T-helper 1 cell treated with Interleukin-12 subunit alpha and Interleukin-12 subunit beta and Interleukin-4 antibody, amounts not matched to agents 30 ng/mL and 1 ng/mL, for 36 hours (primary cell): Measurements from ENCODE around the gene MARCHF3. TPM values are rescaled to one million over a fixed set of nuclear protein-coding genes. Genes with fewer than 3 reads are reported as not detected.
"Not testable (repeated sequence)": the region's sequence is repeated elsewhere in the genome, so short reads cannot be mapped to it uniquely, and the experiment has no call there.

Experiments
- intact Hi-C: fragments of 100-400 bp; cut with micrococcal nuclease; formaldehyde crosslinking; loops from one replicate; pipeline ENCODE4 v1.15.1; 2024
- total RNA-seq: library from RNA; stranded (reverse); gene quantifications from 2 replicates; pipeline ENCODE4 v1.2.3, GENCODE V29; 2022

The MARCHF3 gene
- total RNA-seq, 1 donor from 2014 or later = 6.5 TPM

DNA sequence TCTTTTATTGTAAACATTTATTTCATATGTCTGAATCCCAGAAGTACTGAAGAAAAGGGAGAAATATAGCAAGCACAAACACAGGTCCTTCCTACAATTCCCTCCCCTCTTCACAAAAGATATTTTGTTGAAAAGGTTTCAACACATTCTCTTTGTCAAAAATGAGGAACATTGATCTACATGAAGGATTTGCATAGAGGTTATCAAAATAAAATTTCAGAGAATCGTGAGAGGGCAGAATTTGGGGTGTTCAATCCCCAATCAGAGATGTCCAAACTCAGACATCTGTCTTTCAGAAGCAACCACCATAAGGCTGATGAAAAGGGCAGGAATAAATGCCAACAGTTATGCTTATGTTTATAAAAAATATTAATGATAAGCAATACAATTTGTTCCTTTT is 69.2 kb downstream of the MARCHF3 start:
- intact Hi-C loops = no loop called here

DNA sequence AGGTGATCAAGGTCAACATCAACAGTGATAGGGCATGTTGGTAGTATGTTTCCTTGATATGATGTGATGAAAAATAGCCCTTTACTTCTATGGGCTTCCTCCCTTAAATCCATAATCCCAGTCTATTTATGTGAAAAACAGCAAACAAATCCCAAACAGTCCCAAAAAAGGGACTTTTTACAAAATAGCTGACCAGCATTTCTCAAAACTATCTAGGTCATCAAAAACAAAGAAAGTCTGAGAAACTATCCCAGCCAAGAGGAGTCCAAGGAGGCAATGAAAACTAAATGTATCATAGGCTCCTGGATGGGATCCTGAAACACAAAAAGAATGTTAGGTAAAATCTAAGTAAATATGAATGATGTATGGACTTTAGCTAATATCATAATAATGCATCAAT is 71.2 kb downstream of the MARCHF3 start:
- intact Hi-C loops = no loop called here

DNA sequence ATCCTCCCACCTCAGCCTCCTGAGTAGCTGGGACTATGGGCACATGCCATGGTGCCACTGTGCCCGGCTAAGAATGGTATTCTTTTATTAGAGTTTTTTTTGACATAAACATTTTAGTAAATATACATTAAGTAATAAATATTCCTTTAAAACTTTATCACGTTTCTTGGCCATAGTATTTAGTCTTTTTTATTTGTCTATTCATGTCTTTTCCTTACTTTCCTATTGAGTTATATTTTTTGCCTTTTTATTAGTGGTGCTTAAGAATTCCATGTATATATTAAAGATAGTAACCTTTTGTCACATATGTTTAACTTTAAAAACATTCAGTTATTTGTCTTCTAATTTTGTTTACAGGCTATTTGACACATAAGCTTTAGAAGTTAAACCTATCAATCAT is 73.4 kb downstream of the MARCHF3 start:
- intact Hi-C loops = no loop called here

DNA sequence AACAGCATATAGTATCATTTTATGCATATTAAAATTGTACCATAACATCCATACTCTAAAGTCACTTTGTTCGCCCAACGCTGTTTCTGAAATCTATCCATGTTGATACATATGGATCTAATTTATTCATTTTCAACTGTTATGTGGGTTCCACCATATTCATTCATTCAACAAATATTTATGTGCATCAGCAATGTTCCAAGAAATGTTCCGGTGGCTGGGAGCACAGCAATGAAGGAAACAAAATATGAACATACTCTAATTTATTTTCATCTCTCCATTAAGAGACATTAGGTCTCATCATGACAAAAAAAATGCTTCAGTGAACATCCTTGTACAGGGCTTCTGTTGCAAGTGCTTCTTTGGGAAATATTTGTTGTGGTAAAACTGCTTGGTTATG is 75.4 kb downstream of the MARCHF3 start:
- intact Hi-C loops = no loop called here

DNA sequence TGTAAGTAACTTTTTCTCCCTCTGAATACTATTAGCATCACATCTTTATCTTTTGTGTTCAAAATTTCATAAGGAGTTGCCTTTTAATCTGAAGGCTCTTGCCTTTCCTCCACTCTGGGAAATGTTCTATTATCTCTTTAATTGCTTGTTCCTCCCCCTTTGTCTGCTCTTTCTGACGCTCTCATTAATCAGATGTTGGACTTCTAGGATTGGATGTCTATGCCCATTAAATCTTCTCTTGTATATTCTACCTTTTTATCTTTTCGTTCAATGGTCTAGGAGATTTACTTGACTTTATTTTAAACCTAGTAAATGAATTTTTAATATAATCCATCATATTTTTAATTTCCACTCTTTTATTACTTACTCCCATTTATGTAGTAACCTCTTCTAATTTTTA is 76.7 kb downstream of the MARCHF3 start:
- intact Hi-C loops = no loop called here

DNA sequence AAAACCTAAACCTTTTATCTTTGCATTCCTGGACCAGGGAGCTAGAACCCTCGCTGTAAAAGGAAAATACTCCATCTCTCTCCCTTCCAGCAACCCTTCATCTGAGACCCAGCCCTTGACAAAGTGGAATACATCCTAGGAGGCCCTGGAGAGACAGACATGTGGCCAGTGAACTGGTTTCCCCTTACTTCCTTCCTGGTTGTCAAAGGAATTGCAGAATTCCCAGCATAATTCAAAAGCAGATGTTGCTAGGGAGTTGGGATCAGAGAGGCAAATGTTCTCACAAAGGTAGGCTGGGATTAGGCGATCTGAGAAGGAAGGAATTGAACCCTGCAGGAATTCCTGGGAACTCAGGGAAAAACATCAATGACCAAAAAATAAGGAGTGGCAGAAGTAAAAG is 80.9 kb downstream of the MARCHF3 start:
- intact Hi-C loops = no loop called here

DNA sequence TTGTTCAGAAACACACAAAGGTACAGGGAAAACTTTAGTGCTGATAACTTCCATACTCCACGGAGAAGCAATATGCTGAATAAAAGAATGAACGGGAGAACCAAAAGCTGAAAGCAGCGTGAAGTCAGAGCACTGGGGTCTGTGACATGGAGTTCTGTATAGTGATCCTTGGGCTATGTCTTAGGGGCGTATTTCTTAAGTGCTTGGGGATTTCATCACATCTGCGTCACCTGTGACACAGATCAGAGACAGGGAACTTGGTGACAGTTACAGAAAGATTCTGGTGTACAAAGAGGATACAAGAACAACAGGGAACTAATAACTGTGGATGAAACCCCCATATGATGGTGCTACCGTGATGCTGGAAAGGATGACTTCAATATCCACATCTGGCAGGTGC is 81.9 kb downstream of the MARCHF3 start:
- intact Hi-C loops = no loop called here

DNA sequence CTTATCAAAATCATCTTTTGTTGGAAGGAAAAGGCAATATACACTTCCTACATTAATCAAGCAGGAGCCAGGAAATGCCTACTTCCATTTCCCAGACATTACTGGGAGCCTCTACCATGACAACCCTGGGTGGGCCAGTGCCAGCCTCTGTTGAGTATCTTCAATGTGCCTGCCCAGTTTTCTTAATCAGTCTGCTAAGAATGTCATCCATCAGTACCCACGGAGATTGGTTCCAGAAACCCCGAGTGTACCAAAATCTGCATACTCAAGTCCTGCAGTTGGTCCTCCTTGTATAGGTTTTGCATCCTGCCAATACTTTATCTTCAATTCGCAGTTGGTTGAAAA is 82.4 kb downstream of the MARCHF3 start:
- intact Hi-C loops = no loop called here

DNA sequence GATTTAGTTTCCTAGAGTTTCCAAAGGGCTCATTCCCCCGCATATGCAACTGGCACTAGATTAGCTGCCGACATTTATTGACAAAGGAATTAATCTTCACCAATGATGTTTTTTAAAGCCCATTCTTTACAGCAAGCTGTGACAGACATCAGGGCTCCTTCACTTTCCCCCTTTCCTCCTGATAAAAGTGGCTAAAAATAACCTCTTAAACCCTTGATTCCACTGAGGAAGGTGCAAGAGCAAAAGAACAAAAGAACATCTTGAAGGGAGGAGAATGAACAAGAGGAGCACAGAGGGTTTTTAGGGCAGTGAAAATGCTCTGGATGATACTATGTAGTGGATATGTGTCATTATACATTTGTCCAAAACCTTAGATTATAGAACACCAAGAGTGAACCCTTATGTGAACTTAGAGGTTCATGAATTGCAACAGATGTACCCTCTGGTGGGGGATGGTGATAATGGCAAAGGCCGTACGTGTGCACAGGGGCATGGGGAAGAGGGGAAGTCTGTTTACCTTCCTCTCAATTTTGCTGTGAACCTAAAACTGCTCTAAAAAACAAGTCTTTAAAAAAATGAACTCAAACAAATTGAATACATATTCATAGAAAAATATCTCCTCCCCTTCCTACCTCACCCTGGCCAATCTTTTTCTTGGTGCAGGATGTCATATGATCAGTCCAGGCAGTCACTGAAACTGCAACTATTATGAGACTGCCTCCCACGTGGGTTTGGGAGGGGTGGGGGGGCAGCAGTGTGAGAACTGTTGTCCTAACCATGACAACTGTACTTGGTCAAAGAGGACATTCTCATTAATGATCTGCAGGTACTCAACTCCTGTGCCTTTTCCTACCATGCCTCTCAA is 83.0 kb downstream of the MARCHF3 start:
- intact Hi-C loops = no loop called here

DNA sequence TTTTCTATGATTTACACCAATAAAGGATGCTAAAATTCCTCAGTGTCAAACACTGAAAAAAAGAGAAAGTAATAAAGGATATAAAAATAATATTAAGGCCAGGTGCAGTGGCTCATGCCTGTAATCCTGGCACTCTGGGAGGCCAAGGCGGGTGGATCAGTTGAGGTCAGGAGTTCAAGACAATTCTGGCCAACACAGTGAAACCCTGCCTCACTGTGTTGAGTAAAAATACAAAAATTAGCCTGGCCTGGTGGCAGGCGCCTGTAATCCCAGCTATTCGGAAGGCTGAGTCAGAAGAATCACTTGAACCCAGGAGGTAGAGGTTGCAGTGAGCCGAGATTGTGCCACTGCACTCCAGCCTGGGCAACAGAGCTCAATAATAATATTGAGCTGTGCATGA is 87.5 kb downstream of the MARCHF3 start:
- intact Hi-C loops = not testable (repeated sequence)

DNA sequence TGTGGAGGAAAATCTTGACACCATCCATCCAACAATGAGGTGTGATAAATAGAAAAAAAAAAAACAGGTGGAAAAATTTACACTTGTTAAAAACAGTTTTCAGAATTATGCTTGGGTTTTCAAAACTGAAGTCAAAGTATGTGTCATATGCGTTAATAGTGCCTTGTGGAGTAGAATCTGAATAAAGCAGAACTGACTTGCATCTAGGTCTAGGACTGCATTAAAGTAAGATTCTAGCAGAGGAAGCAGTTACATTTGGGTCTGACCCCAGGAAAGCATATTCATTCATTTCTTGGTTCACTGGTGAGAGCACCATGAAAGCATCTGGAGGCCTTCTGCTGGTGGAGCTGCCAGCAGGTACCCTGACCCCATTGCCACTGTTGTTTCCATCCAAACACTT is 89.0 kb downstream of the MARCHF3 start:
- intact Hi-C loops = no loop called here

DNA sequence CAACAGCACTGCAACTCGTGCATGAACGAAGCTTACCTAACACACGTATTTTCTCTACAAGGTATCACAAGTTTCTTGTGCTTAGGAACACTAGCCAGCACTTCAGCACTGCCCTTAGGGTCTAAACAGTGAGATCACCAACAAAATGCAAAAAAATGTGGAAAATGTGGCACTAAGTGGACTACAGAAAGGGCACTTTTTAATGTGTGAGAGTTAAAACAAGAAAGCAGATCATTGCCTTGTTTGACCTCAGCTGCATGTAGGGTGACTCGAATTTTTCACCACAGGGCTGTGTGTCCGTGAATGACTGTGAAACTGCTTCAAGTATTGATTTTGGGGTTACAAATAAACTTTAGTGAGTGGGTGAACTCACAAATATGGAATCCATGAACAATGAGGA is 90.5 kb downstream of the MARCHF3 start:
- intact Hi-C loops = no loop called here

DNA sequence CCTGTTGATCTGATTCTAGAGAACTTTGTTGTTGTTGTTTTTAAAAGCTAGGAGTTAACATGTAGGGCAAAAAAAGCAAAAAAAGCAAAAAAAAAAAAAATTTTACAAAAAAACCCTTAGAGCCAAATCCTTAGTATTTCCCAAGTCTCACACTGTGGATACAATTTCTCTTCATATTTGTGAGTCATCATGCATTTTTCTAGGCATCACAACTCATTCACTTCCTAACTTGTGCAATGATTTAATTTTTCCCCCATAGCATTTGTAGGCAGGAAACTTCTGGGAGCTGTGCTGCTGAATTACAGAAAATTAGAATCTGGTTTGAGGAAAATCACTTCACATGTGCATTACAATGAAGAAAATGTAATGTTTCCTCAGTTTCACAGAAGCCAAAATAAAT is 91.9 kb downstream of the MARCHF3 start:
- intact Hi-C loops = no loop called here

DNA sequence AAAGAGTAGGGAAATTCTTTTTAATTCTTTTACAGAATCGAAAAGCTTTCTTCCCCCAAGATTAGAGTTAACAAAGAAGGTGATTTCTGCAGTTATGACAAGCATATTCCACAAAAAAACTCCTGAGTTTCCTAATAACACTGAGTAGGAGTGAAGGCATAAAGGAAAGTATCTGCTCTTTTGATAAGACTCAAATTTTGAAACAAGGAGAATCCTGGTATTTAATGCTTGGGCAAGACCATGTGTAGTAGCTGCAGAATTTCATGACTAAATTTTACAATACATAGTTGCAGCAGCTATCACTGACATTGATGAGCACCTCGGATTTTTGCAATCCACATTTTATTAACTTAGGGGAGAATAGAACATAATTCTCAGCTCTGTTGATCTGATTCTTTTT is 92.6 kb downstream of the MARCHF3 start:
- intact Hi-C loops = no loop called here

DNA sequence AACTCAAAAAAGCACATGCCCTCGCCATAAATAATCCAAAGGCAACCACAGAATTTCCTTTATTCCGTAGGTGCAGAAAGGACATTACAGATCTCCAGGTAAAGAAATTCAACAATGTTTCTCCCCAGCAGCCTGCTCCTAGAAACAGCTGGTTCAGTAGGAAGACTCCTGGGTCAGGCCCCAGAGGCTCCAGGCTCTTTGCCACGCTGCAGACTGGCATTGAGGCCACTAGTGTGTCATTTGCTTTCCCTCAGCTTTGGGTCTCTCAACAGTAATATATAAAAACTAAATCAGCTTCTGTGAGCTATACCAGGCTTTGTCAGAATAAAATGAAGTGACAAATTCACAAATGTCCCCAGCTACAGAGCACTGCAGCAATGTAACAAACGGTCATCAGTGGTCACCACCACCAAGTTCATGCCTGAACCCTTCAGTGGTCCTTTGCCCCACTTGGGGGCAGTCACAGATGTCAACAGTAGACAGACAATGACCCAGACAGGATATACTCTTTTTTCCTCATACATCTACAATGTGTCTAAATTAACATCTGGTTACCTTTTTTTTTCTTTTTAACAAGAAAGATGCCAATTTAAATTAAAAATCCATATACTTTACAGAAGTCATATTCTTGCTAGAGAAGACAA is 93.5 kb downstream of the MARCHF3 start:
- intact Hi-C loops = no loop called here

DNA sequence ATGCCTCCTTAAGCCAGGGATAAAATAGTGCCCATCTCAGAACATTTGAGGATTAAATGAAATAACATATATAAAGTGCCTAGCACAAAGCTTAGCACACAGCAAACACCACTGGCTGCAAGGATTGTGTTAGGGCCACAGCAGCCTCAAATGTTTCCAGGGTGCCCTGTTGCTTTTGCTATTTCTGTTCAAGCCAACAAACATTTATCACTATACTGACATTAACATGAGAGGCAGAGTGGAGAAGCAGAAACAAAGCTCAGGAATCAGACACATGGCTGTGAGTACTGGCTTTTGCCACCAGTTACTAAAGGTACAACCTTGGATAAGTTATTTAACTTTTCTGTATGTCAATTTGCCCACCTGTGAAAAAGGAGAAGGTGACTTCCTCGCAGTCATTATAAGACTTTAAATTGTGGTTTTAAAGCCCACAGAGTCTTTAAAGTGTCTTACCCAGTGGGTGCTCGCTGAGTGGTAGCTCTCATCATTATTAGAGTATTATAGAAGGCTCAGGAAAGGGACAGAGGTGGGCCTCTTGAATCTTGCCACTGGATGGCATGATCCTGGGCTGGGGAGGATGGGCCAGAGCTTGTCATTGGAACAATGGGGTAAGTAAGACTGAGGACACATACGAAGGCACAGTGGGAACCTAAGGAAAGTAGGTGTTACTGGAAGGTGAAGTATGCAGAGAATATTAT is 98.2 kb downstream of the MARCHF3 start:
- intact Hi-C loops = no loop called here

DNA sequence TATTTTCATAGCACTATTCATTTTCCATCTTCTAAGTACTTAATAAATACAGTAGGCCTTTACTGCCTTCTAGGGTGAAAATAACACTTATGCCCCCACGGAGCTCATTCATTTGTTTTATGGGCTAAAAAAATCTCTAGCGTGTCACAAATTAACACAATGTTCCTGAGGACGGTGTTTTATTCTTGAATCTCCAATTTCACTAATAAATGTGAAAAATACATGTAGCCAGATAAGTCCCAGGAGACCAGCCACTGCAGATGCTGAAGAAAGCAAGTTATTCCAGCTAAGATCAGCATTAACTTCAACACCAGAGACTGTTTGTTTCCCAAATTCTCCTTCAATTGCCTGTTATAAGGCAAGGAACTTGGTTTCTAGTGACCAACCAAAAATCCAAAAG is 102.3 kb downstream of the MARCHF3 start:
- intact Hi-C loops = no loop called here

DNA sequence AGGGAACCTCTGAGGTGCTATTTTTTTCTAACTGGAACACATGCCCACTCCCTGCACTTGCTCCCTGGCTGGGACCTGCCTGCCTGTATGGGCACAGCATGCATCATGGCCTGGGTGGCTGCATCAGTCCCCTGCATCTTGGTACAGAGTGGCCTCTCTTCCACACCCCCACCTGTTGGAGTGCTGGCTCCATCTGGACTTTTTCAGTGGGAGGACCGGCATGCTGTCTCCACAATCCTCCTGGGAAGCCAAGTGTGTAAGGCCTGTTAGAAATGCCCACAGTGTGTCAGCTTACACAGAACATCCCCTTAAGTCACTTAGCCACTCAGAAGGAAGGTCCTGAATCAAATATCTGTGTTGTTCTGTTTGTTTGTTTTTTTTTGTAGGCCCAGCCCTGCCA is 102.9 kb downstream of the MARCHF3 start:
- intact Hi-C loops = no loop called here

DNA sequence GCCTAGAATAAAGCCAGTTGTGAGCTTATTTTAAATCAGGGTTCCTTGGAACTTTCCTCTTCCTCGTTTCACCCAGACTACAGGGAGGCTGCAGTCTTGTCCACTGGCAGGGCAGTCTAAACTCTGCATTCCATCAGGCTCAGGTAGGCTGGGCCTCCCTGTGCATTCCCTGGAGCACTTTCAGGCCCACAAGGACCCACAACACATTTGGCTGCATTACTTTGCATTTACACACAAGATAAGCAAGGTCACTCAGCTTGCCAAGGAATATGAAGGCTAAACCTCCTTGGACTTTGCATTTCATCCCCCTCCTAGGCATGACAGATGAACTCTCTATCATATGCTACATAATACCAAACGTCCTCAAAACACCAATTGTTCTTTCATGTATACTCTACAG is 104.2 kb downstream of the MARCHF3 start:
- intact Hi-C loops = no loop called here

DNA sequence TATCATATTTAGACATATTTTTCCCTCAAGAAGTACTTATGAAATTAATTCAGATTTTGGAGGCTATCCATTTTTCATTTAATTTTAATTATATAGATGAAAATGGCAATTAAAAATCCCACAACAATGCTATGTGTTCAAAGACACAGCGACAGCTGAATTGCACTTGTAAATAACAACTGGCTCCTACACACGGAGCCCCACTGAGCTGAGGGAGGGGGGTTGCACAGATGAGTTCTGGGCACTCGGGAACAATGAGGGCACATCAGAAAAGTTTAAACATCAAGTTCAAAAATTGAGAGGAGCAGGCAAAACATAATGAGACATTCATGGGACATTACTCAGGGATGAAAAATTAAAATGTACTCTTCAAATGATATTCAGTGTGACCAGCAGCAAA is 104.9 kb downstream of the MARCHF3 start:
- intact Hi-C loops = no loop called here

DNA sequence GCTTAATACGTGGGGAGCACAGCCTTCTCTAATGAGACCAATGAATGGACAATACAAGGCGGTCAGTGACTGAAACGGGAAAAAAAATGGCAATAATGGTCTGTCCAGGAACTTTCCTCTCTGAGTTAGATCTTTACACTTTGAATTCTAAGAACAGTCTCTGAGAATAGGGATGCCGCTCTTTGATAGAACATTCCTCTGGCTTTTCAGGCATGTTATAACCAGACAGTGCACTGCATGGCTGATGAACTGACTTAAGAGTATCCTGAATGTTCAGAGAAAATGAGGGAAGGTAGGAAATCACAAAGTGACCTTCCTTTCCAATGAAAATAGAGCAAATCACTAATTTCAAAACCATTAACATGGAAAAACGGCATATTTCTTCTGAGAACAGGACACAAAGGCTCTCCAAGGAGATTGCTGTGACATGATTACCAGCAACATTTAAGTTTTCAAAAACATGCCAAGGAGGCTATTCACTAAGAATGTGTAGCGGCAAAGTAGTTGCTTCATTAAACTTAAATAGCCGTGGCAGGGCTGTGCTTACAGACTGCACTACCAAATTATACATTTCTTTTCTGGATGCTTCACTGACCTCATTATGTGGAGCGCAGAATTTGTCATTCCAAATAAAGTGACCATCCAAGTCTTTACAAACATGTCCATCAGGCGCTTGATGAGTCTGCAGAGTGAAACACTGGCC is 105.9 kb downstream of the MARCHF3 start:
- intact Hi-C loops = no loop called here
